GM18508 (cell line): Measurements from ENCODE around the gene PSMC6.
"Not testable (repeated sequence)": the region's sequence is repeated elsewhere in the genome, so short reads cannot be mapped to it uniquely, and the experiment has no call there.

Source experiments
- ATAC-seq: cut with Tn5 transposase; IDR thresholded peaks from one replicate; pipeline ENCODE4 v1.9.1; 2021; ENCODE audit warnings: moderate number of reproducible peaks; ENCODE audit not compliant: insufficient read depth, unreplicated experiment

PSMC6 gene

GRCh38 chr14:52711666-52712065 is 4.7 kb downstream of the PSMC6 start:
- no peak for ATAC-seq

DNA sequence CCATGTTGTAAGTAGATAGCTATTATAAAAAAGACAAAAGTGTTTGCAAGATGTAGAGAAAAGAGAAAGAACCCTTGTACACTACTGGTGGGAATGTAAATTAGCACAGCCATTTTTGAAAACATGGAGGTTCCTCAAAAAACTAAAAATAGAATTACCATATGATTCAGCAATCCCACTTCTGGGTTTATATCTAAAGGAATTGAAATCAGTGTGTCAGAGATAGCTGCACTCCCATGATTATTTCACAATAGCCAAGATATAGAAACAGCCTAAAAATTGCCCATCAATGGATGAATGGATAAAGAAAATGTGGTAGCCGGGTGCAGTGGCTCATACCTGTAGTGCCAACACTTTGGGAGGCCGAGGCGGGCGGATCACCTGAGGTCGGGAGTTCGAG is 9.2 kb downstream of the PSMC6 start:
- no peak for ATAC-seq

DNA sequence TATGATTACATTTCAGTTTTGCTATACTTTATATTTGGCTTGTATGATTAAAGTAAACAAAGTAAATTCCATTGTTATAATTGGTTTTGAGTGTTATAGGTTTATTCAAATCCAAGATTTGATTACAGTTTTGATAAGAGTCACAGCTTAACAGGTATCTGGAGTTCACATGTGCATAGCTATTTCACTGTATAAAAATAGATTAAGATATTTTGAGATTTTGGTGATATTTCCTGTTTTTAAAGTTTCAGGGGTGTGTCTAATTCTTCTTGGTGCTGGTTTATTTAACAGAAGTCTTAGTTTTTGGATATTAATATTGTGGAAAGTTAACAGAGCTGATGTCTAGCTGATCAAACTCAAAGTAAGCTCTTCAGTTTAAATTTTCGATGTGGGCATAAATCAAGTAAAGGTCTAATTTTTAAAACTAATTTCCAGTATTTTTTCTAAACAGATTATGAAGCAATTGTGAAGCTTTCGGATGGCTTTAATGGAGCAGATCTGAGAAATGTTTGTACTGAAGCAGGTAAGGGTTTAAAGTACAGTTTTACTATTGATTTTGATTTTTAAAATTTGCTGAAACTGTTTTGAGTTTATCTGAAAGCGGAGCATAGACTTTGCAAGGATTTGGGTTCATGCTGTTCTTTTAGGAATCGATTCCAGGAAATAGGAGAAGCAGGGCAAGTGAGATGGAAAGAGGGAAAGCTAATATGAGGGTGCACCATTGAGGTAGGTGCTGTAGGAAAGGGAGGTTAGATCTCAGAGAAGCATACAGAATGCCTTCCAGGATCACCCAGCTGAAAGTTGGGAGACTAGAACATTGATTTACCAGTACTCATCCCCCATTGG is 16.7 kb downstream of the PSMC6 start:
- no peak for ATAC-seq

- ATAC-seq = no peak
Measured at GRCh38 chr14:52724360-52724644, 17.3 kb downstream of the PSMC6 start.

DNA sequence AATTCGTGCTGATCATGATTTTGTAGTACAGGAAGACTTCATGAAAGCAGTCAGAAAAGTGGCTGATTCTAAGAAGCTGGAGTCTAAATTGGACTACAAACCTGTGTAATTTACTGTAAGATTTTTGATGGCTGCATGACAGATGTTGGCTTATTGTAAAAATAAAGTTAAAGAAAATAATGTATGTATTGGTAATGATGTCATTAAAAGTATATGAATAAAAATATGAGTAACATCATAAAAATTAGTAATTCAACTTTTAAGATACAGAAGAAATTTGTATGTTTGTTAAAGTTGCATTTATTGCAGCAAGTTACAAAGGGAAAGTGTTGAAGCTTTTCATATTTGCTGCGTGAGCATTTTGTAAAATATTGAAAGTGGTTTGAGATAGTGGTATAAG is 20.5 kb downstream of the PSMC6 start:
- not testable (repeated sequence) for ATAC-seq

DNA sequence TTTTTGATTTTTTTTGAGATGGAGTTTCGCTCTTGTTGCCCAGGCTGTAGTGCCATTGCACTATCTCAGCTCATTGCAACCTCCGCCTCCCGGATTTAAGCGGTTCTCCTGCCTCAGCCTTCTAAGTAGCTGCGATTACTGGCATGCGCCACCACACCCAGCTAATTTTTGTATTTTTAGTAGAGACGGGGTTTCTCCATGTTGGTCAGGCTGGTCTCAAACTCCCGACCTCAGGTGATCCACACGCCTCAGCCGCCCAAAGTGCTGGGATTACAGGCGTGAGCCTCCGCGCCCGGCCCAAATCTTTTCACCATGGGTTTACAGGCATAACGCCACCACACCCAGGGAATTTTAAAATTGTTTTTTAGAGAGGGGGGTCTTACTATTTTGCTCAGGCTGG is 22.0 kb downstream of the PSMC6 start:
- ATAC-seq = not testable (repeated sequence)

DNA sequence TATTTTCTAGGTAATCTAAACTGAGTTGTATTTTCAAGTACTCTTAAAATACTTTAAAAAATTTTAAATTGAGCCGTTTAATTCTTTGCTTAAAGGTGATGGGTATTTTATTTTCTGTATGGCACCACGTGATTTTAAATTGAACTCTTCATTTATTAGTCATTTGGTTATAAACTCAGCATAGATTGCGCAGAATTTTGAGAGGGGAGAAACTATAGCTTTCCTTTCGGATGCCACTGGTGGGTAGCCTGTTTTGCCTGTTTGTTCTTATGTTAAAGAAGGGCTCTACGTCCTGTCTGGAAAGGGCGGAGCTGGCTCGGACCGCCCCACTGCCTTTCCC is 22.6 kb downstream of the PSMC6 start:
- ATAC-seq = no peak

DNA sequence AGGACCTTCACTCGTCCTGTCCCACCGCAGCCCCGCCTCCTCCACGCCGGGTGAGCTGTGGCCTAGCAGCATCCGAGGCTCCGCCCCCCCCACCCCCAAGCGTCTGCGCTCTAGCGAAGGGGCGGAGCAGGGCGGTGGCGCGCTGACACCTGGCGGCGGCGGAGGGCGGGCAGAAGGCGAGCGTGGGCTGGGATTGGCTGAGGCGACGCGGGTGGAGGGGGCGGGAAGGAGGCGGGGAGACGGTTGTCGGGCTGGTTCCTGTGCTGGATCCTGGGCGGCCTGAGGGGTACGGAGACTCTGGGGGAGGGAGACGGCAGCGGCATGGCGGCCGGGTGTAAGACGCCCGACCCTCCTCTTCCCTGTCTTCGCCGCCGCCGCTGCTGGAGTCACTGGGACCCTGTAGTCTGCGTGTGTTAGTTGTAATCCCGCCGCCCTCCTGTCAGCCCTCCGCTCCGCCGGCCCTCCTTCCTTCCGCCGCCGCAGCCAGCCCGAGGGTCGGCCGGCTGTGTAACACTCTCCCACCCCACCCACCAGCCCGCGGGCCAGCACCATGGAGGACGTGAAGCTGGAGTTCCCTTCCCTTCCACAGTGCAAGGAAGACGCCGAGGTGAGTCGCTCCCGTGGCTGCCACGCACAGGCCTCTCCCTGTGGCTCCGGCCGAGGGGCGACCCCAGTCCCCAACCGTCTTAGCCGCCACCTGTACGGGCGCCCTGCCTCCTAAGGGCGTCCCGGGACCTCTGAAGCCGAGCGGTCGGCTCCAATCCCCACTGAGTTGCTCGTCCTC is 23.1 kb downstream of the PSMC6 start, which contains the start of gene STYX:
TSS of gene STYX (plus strand) at position 242 of the 784 bp plus-strand sequence. CDS start at position 551, 309 bp downstream.
- ATAC-seq = peak; percentile 75

DNA sequence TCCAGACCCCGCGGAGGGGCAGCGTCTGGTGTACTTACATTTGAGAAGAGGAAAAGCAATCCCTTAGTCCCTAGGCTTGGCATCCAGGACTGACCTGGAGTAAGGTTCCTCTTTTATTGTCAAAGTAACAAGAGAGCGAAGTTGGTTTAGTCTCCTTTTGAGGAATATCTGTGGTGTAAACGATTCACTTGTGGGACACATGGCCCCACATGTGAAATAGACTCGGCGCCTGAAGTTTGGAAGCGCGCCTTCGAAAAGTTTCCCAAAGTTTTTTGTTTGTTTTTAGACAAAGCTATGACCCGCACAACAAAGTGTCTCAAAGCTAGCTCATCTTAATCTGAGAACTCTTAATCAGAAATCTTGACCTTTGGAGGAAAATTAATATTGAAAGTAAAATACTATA is 23.7 kb downstream of the PSMC6 start:
- ATAC-seq = no peak

DNA sequence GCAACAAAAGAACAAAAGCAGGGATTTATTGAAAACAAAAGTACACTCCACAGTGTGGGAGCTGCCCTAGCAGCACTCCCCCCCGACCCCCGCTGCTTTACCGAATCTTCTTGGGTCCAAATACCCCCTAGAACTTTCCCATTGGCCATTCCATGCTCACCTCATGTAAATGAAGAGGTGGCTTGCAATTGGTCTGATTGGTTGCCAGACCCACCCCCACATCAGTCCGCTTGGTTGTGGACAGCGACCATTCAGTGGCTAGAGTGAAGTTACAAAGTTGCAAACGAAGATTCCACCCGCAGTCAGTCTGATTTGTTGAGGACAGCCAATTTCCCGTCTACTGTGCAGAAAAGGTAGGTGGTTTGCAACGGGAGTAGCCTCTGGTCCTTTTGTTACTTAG is 26.8 kb downstream of the PSMC6 start:
- no peak for ATAC-seq

DNA sequence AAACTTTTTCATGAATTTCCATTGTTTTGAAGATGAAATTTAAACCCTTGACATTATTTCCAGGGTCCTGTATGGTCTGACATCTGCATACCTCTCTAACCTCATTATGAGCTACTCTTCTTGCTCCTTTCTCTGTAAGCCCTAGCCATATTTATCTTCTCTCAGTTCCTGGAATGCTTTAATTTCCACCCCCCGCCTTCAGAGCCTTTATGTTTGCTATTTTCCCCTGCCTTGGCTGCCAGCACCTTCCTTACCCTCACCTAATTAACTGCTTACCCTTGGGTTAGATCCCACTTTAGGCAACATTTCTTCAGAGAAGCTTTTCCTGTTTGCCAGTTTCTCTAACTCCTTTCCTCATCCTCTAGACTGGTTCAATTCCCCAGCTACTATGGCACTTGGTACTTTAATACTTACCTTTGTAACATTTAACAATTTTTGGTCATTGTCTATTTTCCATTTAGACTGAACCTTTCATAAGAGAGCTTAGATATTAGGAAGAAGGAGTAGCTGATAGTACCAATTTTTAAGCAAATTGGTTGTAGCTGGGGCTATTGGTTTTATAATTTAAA is 29.0 kb downstream of the PSMC6 start:
- no peak for ATAC-seq

DNA sequence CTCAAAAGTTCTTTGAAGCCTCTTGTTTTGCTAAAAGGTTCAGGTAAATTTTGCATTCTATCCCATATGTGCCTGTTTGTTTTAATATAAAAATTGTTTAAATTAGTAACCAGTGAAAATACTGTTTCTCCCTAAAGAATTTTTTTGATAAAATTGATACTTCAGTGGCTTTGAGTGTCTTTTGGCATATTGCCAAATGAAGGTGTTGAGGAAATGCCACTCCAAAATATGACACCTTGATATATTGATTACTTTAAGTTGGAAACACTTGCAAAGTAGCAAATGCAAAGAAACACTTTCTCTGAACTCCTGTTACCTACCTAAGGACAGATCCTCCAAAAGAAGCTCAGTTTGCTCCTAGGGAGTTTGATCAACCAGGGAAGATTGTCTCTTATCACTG is 31.4 kb downstream of the PSMC6 start:
- ATAC-seq = no peak

GRCh38 chr14:52740751-52741150 is 33.8 kb downstream of the PSMC6 start:
- ATAC-seq = no peak

DNA sequence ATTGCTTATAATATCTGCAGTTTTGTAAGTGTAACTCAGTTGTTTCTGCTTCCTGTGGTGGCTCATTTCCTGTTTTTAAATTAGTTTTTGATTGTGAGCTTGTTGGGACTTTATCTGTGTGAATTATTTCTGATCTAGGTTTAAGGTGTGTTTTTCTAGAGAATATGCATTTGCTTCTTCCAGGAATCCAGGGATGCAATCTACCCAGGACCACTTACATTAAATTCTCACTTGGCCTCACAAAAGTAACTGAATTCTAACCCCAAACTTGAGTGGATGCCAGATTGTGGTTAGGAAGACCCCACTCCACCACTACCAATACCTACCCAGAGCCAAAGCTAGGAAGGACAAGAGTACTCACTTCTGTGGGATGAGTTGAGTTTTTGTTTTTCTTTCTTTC is 34.9 kb downstream of the PSMC6 start:
- no peak for ATAC-seq

DNA sequence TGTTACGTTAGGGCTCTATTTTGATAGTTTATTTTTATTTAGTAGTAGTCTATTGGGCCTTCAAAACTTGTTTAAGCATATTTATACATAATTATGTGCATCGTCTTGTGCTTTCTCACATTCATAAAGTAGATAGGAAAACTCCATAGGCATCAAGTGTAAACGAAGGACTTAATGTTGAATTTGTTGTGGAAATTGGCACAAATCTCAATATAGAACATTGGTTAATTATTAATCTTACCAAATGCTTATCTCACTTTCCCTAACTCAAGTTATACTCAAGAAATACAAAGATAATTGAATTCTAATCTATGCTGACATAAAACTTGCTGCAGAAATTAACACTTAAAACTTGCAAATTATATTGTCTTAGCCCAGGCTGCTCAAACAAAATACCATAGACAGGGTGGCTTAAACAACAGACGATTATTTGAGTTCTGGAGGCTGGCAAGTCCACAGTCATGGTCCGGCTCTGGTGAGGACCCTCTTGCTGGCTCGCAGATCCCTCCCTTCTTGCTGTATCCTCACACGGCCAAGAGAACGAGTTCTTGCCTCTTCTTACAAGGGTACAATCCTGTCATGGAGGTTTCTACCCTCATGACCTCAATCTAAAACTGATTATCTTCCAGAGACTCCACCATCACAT is 41.8 kb downstream of the PSMC6 start:
- ATAC-seq = no peak

DNA sequence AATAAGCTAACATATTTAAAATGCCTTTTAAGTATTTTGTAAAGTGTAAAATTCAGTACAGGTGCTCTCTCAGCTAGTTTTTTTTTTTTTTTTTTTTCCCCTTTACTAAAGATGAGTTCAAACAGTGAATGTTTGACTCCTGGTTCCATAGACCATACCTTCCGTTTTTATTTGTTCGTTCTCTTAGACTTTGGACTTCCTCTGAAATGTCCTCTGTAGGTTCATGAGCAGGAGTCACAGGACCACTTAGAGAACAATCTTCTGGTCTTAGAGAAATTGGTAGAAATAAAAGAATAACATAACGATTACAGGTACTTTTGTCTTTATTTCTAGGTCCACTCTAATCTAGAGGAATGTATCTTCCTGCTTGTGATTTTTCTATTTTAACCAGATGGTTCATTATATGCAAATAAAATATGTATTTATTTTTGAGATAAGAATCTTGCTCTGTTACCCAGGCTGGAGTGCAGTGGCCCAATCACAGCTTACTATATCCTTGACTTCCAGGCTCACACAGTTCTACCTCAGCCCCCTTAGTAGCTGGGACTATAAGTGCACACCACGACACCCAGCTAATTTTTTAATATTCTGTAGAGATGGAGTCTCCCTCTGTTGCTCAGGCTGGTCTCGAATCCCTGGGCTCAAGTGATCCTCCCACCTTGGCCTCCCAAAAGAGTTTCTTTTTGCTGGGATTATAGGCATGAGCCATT is 48.8 kb downstream of the PSMC6 start:
- ATAC-seq = no peak

DNA sequence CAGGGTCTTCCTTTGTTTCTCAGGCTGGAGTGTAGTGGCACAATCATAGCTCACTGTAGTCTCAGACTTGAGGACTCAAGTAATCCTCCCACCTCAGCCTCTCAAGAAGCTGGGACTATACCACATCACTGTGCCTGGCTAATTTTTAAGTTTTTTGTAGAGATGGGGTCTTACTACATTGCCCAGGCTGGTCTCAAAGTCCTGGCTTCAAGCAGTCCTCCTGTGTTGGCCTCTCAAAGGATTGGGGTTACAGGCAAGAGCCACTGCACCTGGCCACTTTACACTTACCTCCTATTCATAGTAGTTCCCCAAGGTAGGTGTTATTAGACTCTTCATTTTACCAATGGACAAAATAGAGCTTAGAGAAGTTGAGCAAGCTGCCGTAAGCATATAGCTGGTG is 52.1 kb downstream of the PSMC6 start:
- no peak for ATAC-seq

- ATAC-seq = not testable (repeated sequence)
Measured at GRCh38 chr14:52762923-52763322, 55.9 kb downstream of the PSMC6 start.

DNA sequence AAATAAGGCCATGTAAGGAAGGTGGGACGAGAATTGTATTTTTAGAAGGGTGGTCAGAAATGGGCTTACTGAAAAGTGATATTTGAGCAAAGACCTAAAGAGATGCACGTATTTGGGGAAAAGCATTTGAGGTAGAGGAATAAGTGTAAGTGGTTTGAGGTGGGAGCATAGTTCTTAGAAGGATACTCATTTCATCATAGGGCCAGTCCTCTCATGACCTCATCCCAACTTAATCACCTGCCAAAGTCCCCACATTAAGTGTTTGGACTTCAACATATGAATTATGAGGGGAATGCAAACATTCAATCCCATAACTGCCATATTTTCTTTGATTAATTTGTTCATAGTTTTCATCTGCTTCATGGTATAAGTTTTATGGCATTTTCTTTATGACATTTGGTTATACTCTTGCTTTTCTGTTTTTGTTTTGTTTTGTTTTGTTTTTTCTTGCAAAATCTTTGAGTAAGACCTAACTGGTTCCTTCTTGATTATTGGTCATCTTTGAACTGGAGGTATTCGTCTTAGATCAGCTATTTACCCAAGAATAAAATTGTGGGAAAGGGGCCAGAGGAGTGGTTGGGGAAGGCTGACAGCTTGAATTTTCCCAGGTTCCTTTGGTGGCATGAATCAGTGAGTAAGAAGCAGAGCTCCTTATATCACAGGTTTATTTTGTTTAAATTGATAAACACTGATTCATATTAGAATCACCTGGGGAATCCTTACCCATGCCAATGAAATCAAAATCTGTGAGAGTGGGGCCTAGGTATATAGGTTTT is 60.2 kb downstream of the PSMC6 start:
- no peak for ATAC-seq

DNA sequence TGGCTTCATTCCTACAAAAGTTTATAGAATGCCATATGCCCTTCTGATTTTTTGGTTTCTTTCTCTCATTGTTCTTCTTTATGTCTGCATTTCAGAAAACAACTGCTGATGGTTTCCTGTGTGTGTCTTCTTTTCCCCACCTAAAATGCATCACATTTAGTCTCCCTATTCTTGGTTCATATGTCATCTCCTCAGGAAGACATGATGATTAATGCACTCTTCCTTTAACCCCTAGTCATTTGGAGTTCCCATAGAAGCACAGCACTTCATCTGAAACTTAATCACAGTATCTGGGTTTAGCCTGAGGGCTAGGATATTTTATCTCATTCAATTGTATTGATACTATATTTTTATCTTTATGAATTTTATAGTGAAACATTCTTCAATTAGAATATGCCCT is 62.9 kb downstream of the PSMC6 start:
- no peak for ATAC-seq
